Measurements from ENCODE around the gene NKD2. TPM values are rescaled to one million over a fixed set of nuclear protein-coding genes. Genes with fewer than 3 reads are reported as not detected.

The NKD2 gene
- total RNA-seq, 1 donor from 2014 or later: 2.8 TPM

GRCh38 chr5:1047332-1047965, 38.8 kb downstream of the NKD2 start:
- DNase-seq: no peak
- ATAC-seq (ENCODE audit: poor library complexity): no peak
- intact Hi-C loops (cut with DNase I): no loop called here

- no peak for DNase-seq
- no peak for ATAC-seq (ENCODE audit: poor library complexity)
- intact Hi-C loops (cut with DNase I): no loop called here
These were observed 39.6 kb downstream of the NKD2 start for GRCh38 chr5:1048162-1048721.

GRCh38 chr5:1048861-1049838, 40.5 kb downstream of the NKD2 start:
- ATAC-seq (ENCODE audit: poor library complexity) (no peak), DNase-seq (peak; percentile 42)
- intact Hi-C loops (cut with DNase I): no loop called here

- intact Hi-C loops (cut with DNase I): loop anchor here (5.0 kb wide), 1 partner anchor 42 kb away; no protein-coding TSS in a partner anchor
These were observed 42.1 kb downstream of the NKD2 start for GRCh38 chr5:1050423-1051365.

GRCh38 chr5:1051366-1051720, 42.7 kb downstream of the NKD2 start:
- DNase-seq: no peak
- ATAC-seq (ENCODE audit: poor library complexity): no peak
- intact Hi-C loops (cut with DNase I): loop anchor here (5.0 kb wide), 1 partner anchor 41 kb away; no protein-coding TSS in a partner anchor

More at GRCh38 chr5:1050423-1051365, 42.1 kb downstream of the NKD2 start:
- peak; percentile 32 for ATAC-seq (ENCODE audit: poor library complexity)
- peak; percentile 64 for DNase-seq

- intact Hi-C loops (cut with DNase I): loop anchor here (5.0 kb wide), 1 partner anchor 40 kb away; no protein-coding TSS in a partner anchor
- ATAC-seq (ENCODE audit: poor library complexity): no peak
- peak; percentile 40 for DNase-seq
These were observed 43.5 kb downstream of the NKD2 start for GRCh38 chr5:1052076-1052475.

GRCh38 chr5:1052641-1053390, 44.2 kb downstream of the NKD2 start:
- peak; percentile 62 for DNase-seq
- intact Hi-C loops (cut with DNase I): loop anchor here (5.0 kb wide), 1 partner anchor 39 kb away; no protein-coding TSS in a partner anchor
- ATAC-seq (ENCODE audit: poor library complexity): peak; percentile 67

- peak; percentile 47 for DNase-seq
- peak; percentile 2 for ATAC-seq (ENCODE audit: poor library complexity)
- intact Hi-C loops (cut with DNase I): loop anchor here (5.0 kb wide), 1 partner anchor 39 kb away; no protein-coding TSS in a partner anchor
These were observed 44.9 kb downstream of the NKD2 start for GRCh38 chr5:1053391-1054017.

- peak; percentile 48 for DNase-seq
These were observed 45.6 kb downstream of the NKD2 start for GRCh38 chr5:1054018-1054798.

GRCh38 chr5:1054799-1055775, 46.5 kb downstream of the NKD2 start:
- intact Hi-C loops (cut with DNase I): loop anchor here (5.0 kb wide), 1 partner anchor 37 kb away; no protein-coding TSS in a partner anchor
- DNase-seq (peak; percentile 47), ATAC-seq (ENCODE audit: poor library complexity) (no peak)

More at GRCh38 chr5:1054018-1054798, 45.6 kb downstream of the NKD2 start:
- intact Hi-C loops (cut with DNase I): loop anchor here (5.0 kb wide), 1 partner anchor 38 kb away; no protein-coding TSS in a partner anchor
- no peak for ATAC-seq (ENCODE audit: poor library complexity)

GRCh38 chr5:1055896-1056610, 47.5 kb downstream of the NKD2 start:
- ATAC-seq (ENCODE audit: poor library complexity) (no peak), DNase-seq (peak; percentile 42)
- intact Hi-C loops (cut with DNase I): no loop called here

- DNase-seq (peak; percentile 39), ATAC-seq (ENCODE audit: poor library complexity) (no peak)
- intact Hi-C loops (cut with DNase I): no loop called here
These were observed 48.2 kb downstream of the NKD2 start for GRCh38 chr5:1056611-1057484.

GRCh38 chr5:1057485-1058082, 49.0 kb downstream of the NKD2 start:
- DNase-seq: peak; percentile 41
- ATAC-seq (ENCODE audit: poor library complexity): no peak
- intact Hi-C loops (cut with DNase I): no loop called here
